Peyer's patch (tissue), 4 donors: ENCODE results near the gene PLPP6.

Experiments
- CTCF ChIP-seq, 6 experiments: fragments of 450-650 bp in 4 of 6; fragments of 200-600 bp in 2 of 6; sonication (generic) in 1 of 6; IDR thresholded peaks; one replicate each; pipeline ENCODE4 v1.5.1; 2017 to 2019; ENCODE audit warnings: antibody characterized with exemption in 6 of 6, mild to moderate bottlenecking in 3 of 6, moderate library complexity in 1 of 6
- POLR2A ChIP-seq, 2 donors: fragments of 450-650 bp; IDR thresholded peaks; one replicate each; pipeline ENCODE4 v1.5.1; 2017; ENCODE audit warnings: antibody characterized with exemption in 2 of 2, mild to moderate bottlenecking in 2 of 2, moderate library complexity in 2 of 2

DNA sequence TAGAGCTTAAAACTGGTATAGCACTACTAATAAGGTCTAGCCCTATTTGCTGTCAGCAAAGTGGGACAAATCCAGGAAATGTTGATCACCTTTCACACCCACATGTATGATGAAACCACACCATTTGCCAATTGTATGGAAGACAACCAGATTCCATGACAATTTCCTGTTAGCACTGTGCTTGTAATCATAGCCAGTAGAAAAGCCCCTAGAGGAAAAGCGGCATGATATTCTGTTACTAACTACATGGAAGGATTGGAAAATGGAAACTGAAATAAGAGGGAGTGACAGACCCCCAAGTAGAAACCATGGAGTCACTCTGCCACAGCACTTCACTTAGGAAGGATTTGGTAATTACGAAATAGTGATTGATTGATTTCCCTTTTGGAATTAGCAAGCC is 3.3 kb downstream of the PLPP6 start:
- TF ChIP-seq CTCF (IDR thresholded peaks at IDR 0.05) (no peak), POLR2A (IDR thresholded peaks at IDR 0.05) (no peak)
